Prostate gland (tissue), 2 donors: Measurements from ENCODE around the gene CNGA2.
"Not testable (repeated sequence)": the region's sequence is repeated elsewhere in the genome, so short reads cannot be mapped to it uniquely, and the experiment has no call there.

Experiments
- POLR2A ChIP-seq: fragments of 450-650 bp; IDR thresholded peaks from one replicate; pipeline ENCODE4 v1.6.1; 2016; ENCODE audit warnings: antibody characterized with exemption, mild to moderate bottlenecking
- POLR2AphosphoS5 ChIP-seq: sonication (generic); formaldehyde crosslinking; IDR thresholded peaks from one replicate; pipeline ENCODE4 v1.6.1; 2017; ENCODE audit warnings: antibody characterized with exemption
- TF ChIP-seq, protein P1 (sequence below), 4 experiments: fragments of 200-600 bp in 2 of 4; fragments of 450-650 bp in 2 of 4; sonication (generic) in 2 of 4; IDR thresholded peaks; 1 replicate in 3 of 4; 2 replicates in 1 of 4; pipeline ENCODE4 v1.5.1; 2016 to 2019; ENCODE audit warnings: antibody characterized with exemption in 4 of 4, mild to moderate bottlenecking in 2 of 4, moderate library complexity in 2 of 4

DNA sequence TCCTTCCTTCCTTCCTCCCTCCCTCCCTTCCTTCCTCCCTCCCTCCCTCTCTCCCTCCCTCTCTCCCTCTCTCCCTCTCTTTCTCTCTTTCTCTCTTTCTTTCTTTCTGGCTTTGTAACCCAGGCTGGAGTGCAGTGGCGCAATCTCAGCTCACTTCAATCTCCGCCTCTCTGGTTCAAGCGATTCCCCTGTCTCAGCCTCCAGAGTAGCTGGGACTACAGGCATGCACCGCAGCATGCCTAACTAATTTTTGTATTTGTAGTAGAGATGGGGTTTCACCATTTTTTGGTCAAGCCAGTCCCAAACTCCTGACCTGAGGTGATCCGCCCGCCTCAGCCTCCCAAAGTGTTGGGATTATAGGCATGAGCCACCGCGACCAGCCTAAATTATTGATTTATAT, 37.5 kb upstream of the CNGA2 start:
- TF ChIP-seq, protein P1, sequence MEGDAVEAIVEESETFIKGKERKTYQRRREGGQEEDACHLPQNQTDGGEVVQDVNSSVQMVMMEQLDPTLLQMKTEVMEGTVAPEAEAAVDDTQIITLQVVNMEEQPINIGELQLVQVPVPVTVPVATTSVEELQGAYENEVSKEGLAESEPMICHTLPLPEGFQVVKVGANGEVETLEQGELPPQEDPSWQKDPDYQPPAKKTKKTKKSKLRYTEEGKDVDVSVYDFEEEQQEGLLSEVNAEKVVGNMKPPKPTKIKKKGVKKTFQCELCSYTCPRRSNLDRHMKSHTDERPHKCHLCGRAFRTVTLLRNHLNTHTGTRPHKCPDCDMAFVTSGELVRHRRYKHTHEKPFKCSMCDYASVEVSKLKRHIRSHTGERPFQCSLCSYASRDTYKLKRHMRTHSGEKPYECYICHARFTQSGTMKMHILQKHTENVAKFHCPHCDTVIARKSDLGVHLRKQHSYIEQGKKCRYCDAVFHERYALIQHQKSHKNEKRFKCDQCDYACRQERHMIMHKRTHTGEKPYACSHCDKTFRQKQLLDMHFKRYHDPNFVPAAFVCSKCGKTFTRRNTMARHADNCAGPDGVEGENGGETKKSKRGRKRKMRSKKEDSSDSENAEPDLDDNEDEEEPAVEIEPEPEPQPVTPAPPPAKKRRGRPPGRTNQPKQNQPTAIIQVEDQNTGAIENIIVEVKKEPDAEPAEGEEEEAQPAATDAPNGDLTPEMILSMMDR (IDR thresholded peaks at IDR 0.05) = not testable (repeated sequence)
- TF ChIP-seq POLR2AphosphoS5, POLR2A: not testable (repeated sequence)
